Endothelial cell of umbilical vein (primary cell): ENCODE measurements around the gene ANKRD63. TPM values are rescaled to one million over a fixed set of nuclear protein-coding genes. Genes with fewer than 3 reads are reported as not detected.

Source experiments
- BruUV-seq: library from RNA; stranded (reverse); fragments of 400-500 nt; replicated peaks from 2 replicates; lab custom pipeline; 2021; lab: Mats Ljungman, UMichigan
- CTCF ChIA-PET: fragments of 300-600, 350-600 bp; sonication (Branson Sonifier 250); formaldehyde crosslinking; loops from one replicate; lab custom pipeline; 2021; ENCODE audit warnings: antibody characterized with exemption, inconsistent platforms; lab: Charles Lee
- POLR2A ChIA-PET: fragments of 300-600, 350-600 bp; sonication (Branson Sonifier 250); formaldehyde crosslinking; loops from one replicate; lab custom pipeline; 2021; ENCODE audit warnings: antibody characterized with exemption, inconsistent platforms; lab: Charles Lee
- DNase-seq: peaks from one replicate; pipeline ENCODE4 v3.0.0-alpha.2; 2011; ENCODE audit warnings: low read depth, low spot score
- FAIRE-seq: peaks from 2 replicates; lab custom pipeline; 2011; peaks lifted over from hg19 to GRCh38; lab: Jason Lieb, UNC
- H2AFZ ChIP-seq: 2 replicates; pipeline ENCODE4 v1.6.0; 2012; ENCODE audit warnings: low read depth, low read length, control low read depth, inconsistent platforms
- H3K27ac ChIP-seq: 2 replicates; pipeline ENCODE4 v1.5.1; 2011; ENCODE audit warnings: low read depth, mild to moderate bottlenecking, control low read depth, low read length, moderate library complexity; ENCODE audit not compliant: insufficient read depth
- H3K27me3 ChIP-seq, 2 experiments: 2 replicates each; pipeline versions ENCODE4 v1.6.0 to v1.6.1; 2011; ENCODE audit warnings: low read length in 2 of 2, mixed read lengths in 1 of 2; ENCODE audit not compliant: control insufficient read depth in 2 of 2, insufficient read depth in 2 of 2
- H3K36me3 ChIP-seq, 2 experiments: 2 replicates in 1 of 2; 3 replicates in 1 of 2; pipeline ENCODE4 v1.5.1; 2011; ENCODE audit warnings: low read length in 2 of 2, mild to moderate bottlenecking in 1 of 2, moderate library complexity in 1 of 2; ENCODE audit not compliant: control insufficient read depth in 2 of 2, insufficient read depth in 2 of 2; ENCODE audit errors: extremely low read depth in 1 of 2
- H3K4me1 ChIP-seq: 3 replicates; pipeline ENCODE4 v1.5.1; 2011; ENCODE audit warnings: mild to moderate bottlenecking, low read length; ENCODE audit not compliant: control insufficient read depth, insufficient read depth; ENCODE audit errors: extremely low read depth
- H3K4me2 ChIP-seq: 2 replicates; pipeline ENCODE4 v1.6.1; 2011; ENCODE audit warnings: low read length, control low read depth, mixed read lengths; ENCODE audit not compliant: insufficient read depth
- H3K4me3 ChIP-seq, 3 experiments: fragments of 200-600 bp in 1 of 3; sonication (generic), shearing (Covaris generic) in 1 of 3; replicated peaks in 1 of 3; 2 replicates each; pipeline ENCODE4 v1.5.1; 2011 to 2016; ENCODE audit warnings: control low read depth in 3 of 3, low read length in 3 of 3, mild to moderate bottlenecking in 2 of 3, inconsistent platforms in 1 of 3, low read depth in 1 of 3, moderate library complexity in 1 of 3; ENCODE audit not compliant: insufficient read depth in 1 of 3
- H3K79me2 ChIP-seq: 2 replicates; pipeline ENCODE4 v1.6.0; 2012; ENCODE audit warnings: low read length, inconsistent platforms; ENCODE audit not compliant: control insufficient read depth, insufficient read depth
- H3K9ac ChIP-seq: replicated peaks from 2 replicates; pipeline ENCODE3; 2011; ENCODE audit warnings: low read length, control low read depth; ENCODE audit not compliant: insufficient read depth; ENCODE audit errors: extremely low read depth
- H3K9me1 ChIP-seq: replicated peaks from 3 replicates; pipeline ENCODE4 v1.6.0; 2011; ENCODE audit warnings: mild to moderate bottlenecking, low read length; ENCODE audit not compliant: control insufficient read depth, insufficient read depth; ENCODE audit errors: extremely low read depth
- H3K9me3 ChIP-seq: replicated peaks from 2 replicates; pipeline ENCODE4 v1.5.1; 2012; ENCODE audit warnings: low read length, inconsistent platforms; ENCODE audit not compliant: control insufficient read depth, insufficient read depth
- H4K20me1 ChIP-seq: replicated peaks from 2 replicates; pipeline ENCODE3; 2011; ENCODE audit warnings: mild to moderate bottlenecking, low read length; ENCODE audit not compliant: control insufficient read depth, insufficient read depth; ENCODE audit errors: extremely low read depth
- CTCF ChIP-seq, 2 donors: IDR thresholded peaks; 1 replicate in 1 of 2; 2 replicates in 1 of 2; pipeline ENCODE4 v1.5.1; 2011; ENCODE audit warnings: low read length in 2 of 2, mild to moderate bottlenecking in 2 of 2, moderate library complexity in 2 of 2, control low read depth in 1 of 2, inconsistent platforms in 1 of 2, low read depth in 1 of 2; ENCODE audit not compliant: insufficient read depth in 1 of 2; ENCODE audit errors: extremely low read depth in 1 of 2
- EZH2 ChIP-seq: IDR thresholded peaks from 2 replicates; pipeline ENCODE4 v1.6.1; 2012; ENCODE audit warnings: borderline replicate concordance, low read depth, mild to moderate bottlenecking, moderate library complexity, low read length, inconsistent platforms; ENCODE audit not compliant: severe bottlenecking
- FOS ChIP-seq: IDR thresholded peaks from 2 replicates; pipeline ENCODE4 v1.6.1; 2011; ENCODE audit warnings: mild to moderate bottlenecking, low read length, moderate library complexity, borderline replicate concordance; ENCODE audit not compliant: insufficient read depth
- GATA2 ChIP-seq: IDR thresholded peaks from 2 replicates; pipeline ENCODE4 v1.7.0; 2011; ENCODE audit warnings: low read depth, mild to moderate bottlenecking, moderate library complexity, mixed read lengths, low read length; ENCODE audit not compliant: insufficient read length, insufficient read depth
- JUN ChIP-seq: IDR thresholded peaks from 2 replicates; pipeline ENCODE4 v1.6.1; 2011; ENCODE audit warnings: borderline replicate concordance, low read depth; ENCODE audit not compliant: insufficient read length, insufficient read depth
- MAX ChIP-seq: IDR thresholded peaks from 2 replicates; pipeline ENCODE4 v1.6.1; 2011; ENCODE audit not compliant: insufficient read depth, insufficient read length
- MYC ChIP-seq: IDR thresholded peaks from one replicate; pipeline ENCODE4 v1.6.1; 2011; ENCODE audit warnings: mild to moderate bottlenecking, low read depth, low read length
- POLR2A ChIP-seq: IDR thresholded peaks from 2 replicates; pipeline ENCODE4 v1.6.1; 2012; ENCODE audit warnings: low read depth, mild to moderate bottlenecking, control low read depth, low read length
- POLR2AphosphoS5 ChIP-seq: IDR thresholded peaks from 2 replicates; pipeline ENCODE4 v1.6.1; 2012; ENCODE audit warnings: low read depth, mild to moderate bottlenecking, control low read depth, low read length, moderate library complexity; ENCODE audit not compliant: insufficient read depth
- dilution Hi-C: fragments of 300-500 bp; cut with MboI; formaldehyde crosslinking; loops from one replicate; pipeline ENCODE4 v1.15.0; 2019; ENCODE audit warnings: low sequenced_read_pairs; ENCODE audit not compliant: extremely low pct_ligation_motif_present
- intact Hi-C: fragments of 100-400 bp; cut with micrococcal nuclease; formaldehyde crosslinking; loops from one replicate; pipeline ENCODE4 v1.10.0; 2022
- polyA plus RNA-seq, 4 experiments: library from polyadenylated mRNA; depleted of rRNA in 3 of 4; stranded (reverse) in 3 of 4; unstranded in 1 of 4; fragments of >200 nt; gene quantifications; 2 replicates each; pipeline versions ENCODE4 v1.2.1 to v1.2.3, GENCODE V29; 2011 to 2012; ENCODE audit warnings: missing spikeins in 1 of 4
- total RNA-seq: library from RNA; stranded (reverse); gene quantifications from 2 replicates; pipeline ENCODE4 v1.2.3, GENCODE V29; 2021

The ANKRD63 gene
- total and polyA plus RNA-seq, 2 donors (not counting 3 experiments of a cell fraction or from before 2014, with no cell fraction given), result not detected

- BruUV-seq, result no TSS peak
These were observed 4.8 kb downstream of the ANKRD63 start for GRCh38 chr15:40278026-40278425.

More at GRCh38 chr15:40278026-40278425, 4.8 kb downstream of the ANKRD63 start:
- intact Hi-C loops, result loop anchor here (10.0 kb wide), 1 partner anchor 173 kb away; the partner anchor contains the start of gene BMF
- Histone ChIP-seq H3K4me1 (peaks cover 7% of the 10 kb centered on the region), H3K9ac (no peak overlapping the region), H3K4me3 (no peak overlapping the region), H3K9me1 (no peaks in the 10 kb centered on the region), H3K4me2 (no peak overlapping the region), H3K79me2 (no peaks in the 10 kb centered on the region), H3K27ac (no peak overlapping the region), H3K27me3 (peaks cover 38 to 58% of the 10 kb centered on the region in 2 experiments), H2AFZ (no peak overlapping the region), H3K9me3 (no peaks in the 10 kb centered on the region), H4K20me1 (no peaks in the 10 kb centered on the region), H3K36me3 (no peaks in the 10 kb centered on the region)
- ChIA-PET POLR2A (no interaction called here), CTCF (interaction anchor here (1.0 to 20.1 kb wide), 17 partner anchors 11 to 232 kb away, joined by 3 to 879 read pairs (median 19); partner anchors contain the start of genes CCDC9B, DISP2 and PLCB2)
- TF ChIP-seq GATA2 (no peak), MYC (no peak), EZH2 (no peak), CTCF (IDR thresholded peaks at IDR 0.05; ENCODE audit: extremely low read depth in 1 of 2, insufficient read depth in 1 of 2, low read depth in 1 of 2, low read length in 2 of 2) (no peak), POLR2A (no peak), FOS (no peak), JUN (no peak), POLR2AphosphoS5 (no peak), MAX (no peak)
- DNase-seq (no peak), FAIRE-seq (no peak)
- dilution Hi-C loops, result no loop called here
